ENCODE results near the gene SGCE.

DNA sequence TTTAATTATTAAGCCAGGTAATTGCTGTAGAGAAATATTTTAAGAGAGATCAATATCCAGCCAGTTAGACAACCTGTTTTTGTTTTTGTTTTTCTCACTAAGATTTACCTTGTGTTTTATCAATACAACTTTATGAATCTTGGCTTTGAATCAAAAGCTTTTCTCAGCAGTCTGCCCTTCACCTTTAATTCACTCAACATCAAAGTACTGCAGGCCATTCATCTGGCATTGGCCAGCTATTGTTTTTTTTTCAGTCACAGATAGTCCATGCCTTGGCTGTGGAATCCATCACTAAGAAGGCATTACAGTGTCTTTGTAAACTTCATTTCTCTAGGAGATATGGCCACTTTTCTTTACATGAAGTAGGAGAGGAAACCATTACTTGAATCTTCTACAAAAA is 20.2 kb downstream of the SGCE start:
- TF ChIP-seq RFX5 (IDR thresholded peaks at IDR 0.05; ENCODE audit: low read depth, low read length) (no peak), JUN (IDR thresholded peaks at IDR 0.05; ENCODE audit: borderline replicate concordance, low read depth, low read length) (no peak), JUN (CRISPR knock-in tag; IDR thresholded peaks at IDR 0.05; ENCODE audit: borderline replicate concordance) (no peak), CTCF (IDR thresholded peaks at IDR 0.05 in 2 of 3, conservative IDR thresholded peaks at IDR 0.05 in 1 of 3; ENCODE audit: insufficient read depth in 2 of 3, low read depth in 1 of 3, low read length in 3 of 3) (no peak), CHD1 (IDR thresholded peaks at IDR 0.05; ENCODE audit: low read length) (no peak), TAL1 (IDR thresholded peaks at IDR 0.05) (no peak), RAD21 (CRISPR knock-in tag; conservative IDR thresholded peaks at IDR 0.05 in 1 of 2, IDR thresholded peaks at IDR 0.05 in 1 of 2) (no peak), POLR2A (conservative IDR thresholded peaks at IDR 0.05) (no peak)
- TF ChIP-seq, protein P1, sequence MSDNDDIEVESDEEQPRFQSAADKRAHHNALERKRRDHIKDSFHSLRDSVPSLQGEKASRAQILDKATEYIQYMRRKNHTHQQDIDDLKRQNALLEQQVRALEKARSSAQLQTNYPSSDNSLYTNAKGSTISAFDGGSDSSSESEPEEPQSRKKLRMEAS (CRISPR knock-in tag; IDR thresholded peaks at IDR 0.05) = no peak
- TF ChIP-seq, protein P2, sequence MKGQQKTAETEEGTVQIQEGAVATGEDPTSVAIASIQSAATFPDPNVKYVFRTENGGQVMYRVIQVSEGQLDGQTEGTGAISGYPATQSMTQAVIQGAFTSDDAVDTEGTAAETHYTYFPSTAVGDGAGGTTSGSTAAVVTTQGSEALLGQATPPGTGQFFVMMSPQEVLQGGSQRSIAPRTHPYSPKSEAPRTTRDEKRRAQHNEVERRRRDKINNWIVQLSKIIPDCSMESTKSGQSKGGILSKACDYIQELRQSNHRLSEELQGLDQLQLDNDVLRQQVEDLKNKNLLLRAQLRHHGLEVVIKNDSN (CRISPR knock-in tag; IDR thresholded peaks at IDR 0.05) = no peak
